Smooth muscle cell (in vitro differentiated cells): ENCODE measurements around the gene ALMS1. TPM values are rescaled to one million over a fixed set of nuclear protein-coding genes. Genes with fewer than 3 reads are reported as not detected.

Source experiments
- DNase-seq: peaks from one replicate; lab custom pipeline; 2025; ENCODE audit not compliant: unreplicated experiment; lab: John Stamatoyannopoulos, UW
- H2AFZ ChIP-seq: fragments of 200-600 bp; sonication (generic); 2 replicates; pipeline ENCODE4 v1.6.0; 2016; ENCODE audit warnings: antibody characterized with exemption, low read depth, mild to moderate bottlenecking
- H3F3A ChIP-seq: fragments of 200-600 bp; sonication (generic); 2 replicates; pipeline ENCODE4 v1.6.0; 2017; ENCODE audit warnings: antibody characterized with exemption, low read depth
- H3K27ac ChIP-seq: fragments of 200-600 bp; sonication (generic); 2 replicates; pipeline ENCODE4 v1.5.1; 2016; ENCODE audit warnings: low read depth, mild to moderate bottlenecking
- H3K27me3 ChIP-seq: fragments of 200-600 bp; sonication (generic); 2 replicates; pipeline ENCODE4 v1.6.1; 2016; ENCODE audit warnings: low read depth, mild to moderate bottlenecking
- H3K36me3 ChIP-seq: fragments of 200-600 bp; sonication (generic); 2 replicates; pipeline ENCODE4 v1.5.1; 2016; ENCODE audit warnings: low read depth
- H3K4me1 ChIP-seq: fragments of 200-600 bp; sonication (generic); 2 replicates; pipeline ENCODE4 v1.5.1; 2016; ENCODE audit warnings: low read depth
- H3K4me2 ChIP-seq: fragments of 200-600 bp; sonication (generic); 2 replicates; pipeline ENCODE4 v1.6.0; 2016; ENCODE audit warnings: mild to moderate bottlenecking
- H3K4me3 ChIP-seq: fragments of 200-600 bp; sonication (generic); 2 replicates; pipeline ENCODE4 v1.5.1; 2016; ENCODE audit warnings: mild to moderate bottlenecking
- H3K79me2 ChIP-seq: fragments of 200-600 bp; sonication (generic); 2 replicates; pipeline ENCODE4 v1.6.0; 2016; ENCODE audit warnings: low read depth, mild to moderate bottlenecking
- H3K9ac ChIP-seq: fragments of 200-600 bp; sonication (generic); 2 replicates; pipeline ENCODE4 v1.6.0; 2016; ENCODE audit warnings: low read depth
- H3K9me3 ChIP-seq: fragments of 200-600 bp; sonication (generic); replicated peaks from 2 replicates; pipeline ENCODE4 v1.5.1; 2016; ENCODE audit warnings: low read depth
- H4K20me1 ChIP-seq: fragments of 200-600 bp; sonication (generic); 2 replicates; pipeline ENCODE4 v1.6.0; 2016; ENCODE audit warnings: low read depth
- CTCF ChIP-seq: fragments of 200-600 bp; sonication (generic); IDR thresholded peaks from 2 replicates; pipeline ENCODE4 v1.5.1; 2017; ENCODE audit warnings: borderline replicate concordance, mild to moderate bottlenecking, antibody characterized with exemption; ENCODE audit not compliant: insufficient read depth, poor library complexity, severe bottlenecking
- WGBS: methylation state at CpG from one replicate; pipeline ENCODE4 v1.1.7; 2016; ENCODE audit warnings: low lambda C conversion rate; 5-methylcytosine and 5-hydroxymethylcytosine counted together
- polyA plus RNA-seq: library from polyadenylated mRNA; unstranded; fragments of >200 nt; fragmentation: Nextera tagmentation; extraction: Ambion mirVana; gene quantifications from 2 replicates; pipeline ENCODE4 v1.2.1, GENCODE V29; 2016
- total RNA-seq: library from RNA; depleted of rRNA; stranded (reverse); fragments of >200 nt; gene quantifications from 2 replicates; pipeline ENCODE4 v1.2.3, GENCODE V29; 2014

Gene ALMS1
- total and polyA plus RNA-seq, 2 experiments from 2014 or later = 2.3 to 19.6 TPM

DNA sequence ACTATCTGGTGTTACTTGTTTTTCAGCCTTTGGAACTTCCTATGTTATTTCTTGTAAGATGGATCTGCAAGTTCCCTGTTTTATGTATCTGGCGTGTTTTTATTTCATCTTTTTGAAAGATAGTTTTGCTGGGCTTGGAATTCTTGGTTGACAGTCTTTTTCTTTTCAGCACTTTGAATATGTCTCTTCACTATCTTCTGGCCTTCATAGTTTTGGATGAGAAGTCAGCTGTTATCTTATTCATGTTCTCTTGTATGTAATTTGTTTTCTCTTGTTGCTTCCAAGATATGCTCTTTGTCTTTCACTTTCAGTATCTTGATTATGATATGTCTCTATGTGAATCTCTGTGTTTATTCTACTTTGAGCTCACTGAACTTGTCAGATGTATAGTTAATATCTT, 50.4 kb downstream of the ALMS1 start:
- H3F3A ChIP-seq = no peaks in the 10 kb centered on the region
- no peak overlapping the region for H2AFZ ChIP-seq
- no peaks in the 10 kb centered on the region for H3K27me3 ChIP-seq
- H3K79me2 ChIP-seq = no peaks in the 10 kb centered on the region
- WGBS = 100% methylated on average over 1 of the region's 1 CpG
- no peak overlapping the region for H3K4me2 ChIP-seq
- peaks cover 13% of the 10 kb centered on the region for H3K9me3 ChIP-seq
- no peak for TF ChIP-seq CTCF
- H3K27ac ChIP-seq = no peak overlapping the region
- no peak overlapping the region for H3K9ac ChIP-seq
- H3K36me3 ChIP-seq = peaks cover 15% of the 10 kb centered on the region
- H3K4me3 ChIP-seq = no peak overlapping the region
- DNase-seq = no peak
- no peaks in the 10 kb centered on the region for H4K20me1 ChIP-seq
- H3K4me1 ChIP-seq = no peaks in the 10 kb centered on the region

DNA sequence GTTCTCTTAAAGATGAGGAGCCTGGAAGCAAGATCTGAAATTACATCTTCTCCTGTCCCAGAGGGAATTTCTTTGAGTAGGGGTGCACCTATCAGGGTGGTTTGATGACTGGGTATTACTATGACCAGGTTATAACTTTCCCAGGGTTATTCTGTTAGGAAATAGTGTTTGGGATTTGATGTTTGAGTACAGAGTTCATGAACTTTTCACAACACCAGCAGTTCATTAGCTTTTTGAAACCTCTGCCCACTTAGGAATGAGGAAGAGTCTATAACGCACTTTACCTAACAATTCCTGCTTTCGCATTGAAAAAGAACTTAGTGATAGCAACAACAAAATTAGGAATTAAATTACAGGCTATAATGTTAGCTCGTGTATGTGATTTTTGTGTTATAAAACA, 58.6 kb downstream of the ALMS1 start:
- no peak overlapping the region for H3K9ac ChIP-seq
- no peaks in the 10 kb centered on the region for H3K9me3 ChIP-seq
- no peaks in the 10 kb centered on the region for H3K27me3 ChIP-seq
- no peak for DNase-seq
- H3F3A ChIP-seq = no peaks in the 10 kb centered on the region
- H3K4me3 ChIP-seq = no peak overlapping the region
- no peak overlapping the region for H3K4me2 ChIP-seq
- H4K20me1 ChIP-seq = no peaks in the 10 kb centered on the region
- H2AFZ ChIP-seq = no peak overlapping the region
- H3K36me3 ChIP-seq = no peaks in the 10 kb centered on the region
- H3K79me2 ChIP-seq = no peaks in the 10 kb centered on the region
- no peak overlapping the region for H3K27ac ChIP-seq
- no peaks in the 10 kb centered on the region for H3K4me1 ChIP-seq
- WGBS = 96% methylated on average over 3 of the region's 3 CpGs
- no peak for TF ChIP-seq CTCF

GRCh38 chr2:73448856-73449255, 63.2 kb downstream of the ALMS1 start:
- no peaks in the 10 kb centered on the region for H4K20me1 ChIP-seq
- no peaks in the 10 kb centered on the region for H3K27me3 ChIP-seq
- no peak overlapping the region for H3K4me2 ChIP-seq
- WGBS = 95% methylated on average over 3 of the region's 3 CpGs
- H3K4me1 ChIP-seq = no peaks in the 10 kb centered on the region
- H3K79me2 ChIP-seq = no peaks in the 10 kb centered on the region
- no peaks in the 10 kb centered on the region for H3F3A ChIP-seq
- DNase-seq = no peak
- H3K36me3 ChIP-seq = no peaks in the 10 kb centered on the region
- no peaks in the 10 kb centered on the region for H3K9me3 ChIP-seq
- no peak overlapping the region for H2AFZ ChIP-seq
- H3K9ac ChIP-seq = no peak overlapping the region
- no peak overlapping the region for H3K27ac ChIP-seq
- TF ChIP-seq CTCF = no peak
- no peak overlapping the region for H3K4me3 ChIP-seq

DNA sequence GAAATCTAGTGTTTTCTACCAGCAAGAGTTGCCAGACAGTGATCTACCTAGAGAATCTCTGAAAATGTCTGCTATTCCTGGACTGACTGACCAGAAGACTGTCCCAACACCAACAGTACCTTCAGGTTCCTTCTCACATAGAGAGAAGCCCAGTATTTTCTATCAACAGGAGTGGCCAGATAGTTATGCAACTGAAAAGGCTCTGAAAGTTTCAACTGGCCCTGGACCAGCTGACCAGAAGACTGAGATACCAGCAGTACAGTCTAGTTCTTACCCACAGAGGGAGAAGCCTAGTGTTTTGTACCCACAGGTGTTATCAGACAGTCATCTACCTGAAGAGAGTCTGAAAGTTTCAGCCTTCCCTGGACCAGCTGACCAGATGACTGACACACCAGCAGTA, 63.8 kb downstream of the ALMS1 start:
- H3K79me2 ChIP-seq = no peaks in the 10 kb centered on the region
- no peak overlapping the region for H3K27ac ChIP-seq
- no peak overlapping the region for H3K4me2 ChIP-seq
- no peaks in the 10 kb centered on the region for H3K36me3 ChIP-seq
- H3K9ac ChIP-seq = no peak overlapping the region
- no peak overlapping the region for H2AFZ ChIP-seq
- DNase-seq = no peak
- H3K27me3 ChIP-seq = no peaks in the 10 kb centered on the region
- H3K9me3 ChIP-seq = no peaks in the 10 kb centered on the region
- no peak overlapping the region for H3K4me3 ChIP-seq
- no peaks in the 10 kb centered on the region for H3K4me1 ChIP-seq
- no peak for TF ChIP-seq CTCF
- H3F3A ChIP-seq = no peaks in the 10 kb centered on the region
- no peaks in the 10 kb centered on the region for H4K20me1 ChIP-seq
